ENCODE results near the gene PDE6D. TPM values are rescaled to one million over a fixed set of nuclear protein-coding genes. Genes with fewer than 3 reads are reported as not detected.

PDE6D gene
- total and polyA plus RNA-seq, 2 of the 13 experiments (the other 11 are each of a cell fraction or from before 2014, with no cell fraction given), result 14.1 to 23.2 TPM

DNA sequence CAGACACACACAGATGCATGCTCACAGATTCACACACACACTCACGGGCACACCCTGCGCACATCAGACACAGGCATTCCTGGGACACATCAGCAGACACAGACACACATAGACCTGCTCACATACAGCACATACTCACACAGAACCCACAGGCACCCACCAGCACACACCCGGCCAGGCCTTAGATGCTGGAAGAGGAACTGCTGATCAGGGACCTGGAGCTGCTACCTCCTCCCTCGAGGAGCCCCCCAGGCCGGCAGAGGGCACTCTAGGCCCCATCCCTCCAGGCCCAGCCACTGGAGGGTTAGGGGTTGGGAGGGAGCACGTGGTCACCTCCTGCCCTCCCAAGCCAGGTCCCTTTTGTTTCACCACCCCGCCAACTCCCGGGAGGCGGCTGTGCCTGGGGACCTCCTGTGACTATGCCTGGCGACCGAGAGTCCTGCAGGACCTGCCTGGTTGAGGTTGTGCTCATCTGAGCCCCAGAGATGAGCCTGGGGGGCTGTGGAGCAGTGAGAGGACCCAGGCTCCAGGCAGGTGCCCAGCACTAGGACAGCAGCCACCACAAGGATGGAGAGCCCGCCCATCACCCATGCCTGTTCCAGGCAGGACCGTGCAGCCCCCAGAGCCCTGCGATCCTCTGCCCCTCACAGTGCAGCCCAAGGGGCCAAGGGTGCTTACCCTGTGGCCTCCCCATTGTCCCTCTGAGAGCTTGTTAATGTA lies 93.8 kb downstream of the PDE6D start:
- Histone ChIP-seq H3K27me3 (ENCODE audit: control insufficient read depth in 1 of 2, insufficient read depth in 2 of 2, low read length in 2 of 2) (peaks cover 4 to 25% of the 10 kb centered on the region in 2 experiments; a peak in 3 of 5 replicates), H3K79me2 (ENCODE audit: insufficient read depth, low read length) (no peaks in the 10 kb centered on the region), H3K4me1 (ENCODE audit: insufficient read depth, low read length) (peaks cover 53% of the 10 kb centered on the region), H3K4me3 (replicated peaks in 1 of 3; ENCODE audit: insufficient read depth in 1 of 3, low read depth in 2 of 3, low read length in 3 of 3) (peak overlapping the region in 2 of 3 experiments; percentile 18 to 55; a peak in 2 of 6 replicates), H3K9me3 (ENCODE audit: low read length) (no peaks in the 10 kb centered on the region), H3K9ac (ENCODE audit: insufficient read depth, low read depth, low read length) (0 out of 2 replicates have a peak overlapping the region, but pooled peaks have one; percentile 18), H3K4me2 (ENCODE audit: low read depth, low read length) (peak overlapping the region; percentile 71), H2AFZ (ENCODE audit: low read length) (no peak overlapping the region), H3K27ac (ENCODE audit: extremely low read length, insufficient read depth, low read length) (no peak overlapping the region), H4K20me1 (ENCODE audit: insufficient read depth, low read length) (no peaks in the 10 kb centered on the region), H3K36me3 (replicated peaks in 1 of 2; ENCODE audit: control insufficient read depth in 1 of 2, insufficient read depth in 2 of 2, low read length in 2 of 2) (no peaks in the 10 kb centered on the region)
- in situ Hi-C loops (cut with HindIII; ENCODE audit: extremely low pct_ligation_motif_present, low pct_unique_long_range_greater_than_20kb) (no loop called here), intact Hi-C loops (cut with micrococcal nuclease; ENCODE audit: unreplicated experiment) (loop anchor here (2.0 kb wide), 1 partner anchor 28 kb away; no protein-coding TSS in a partner anchor)
- POLR2A ChIA-PET, result interaction anchor here (1.0 to 5.3 kb wide), 11 partner anchors 9 to 223 kb away, joined by 3 to 44 read pairs (median 10); partner anchors contain the start of genes NCL and PTMA
- peak; percentile 85 for ATAC-seq
- DNase-seq (ENCODE audit: low spot score), result peak; percentile 81
- 11% methylated on average over 11 of the region's 14 CpGs for WGBS (ENCODE audit: low lambda C conversion rate)
- TSS peak; percentile 66 for BruUV-seq (replicated peaks)
- peak; percentile 94 for FAIRE-seq
- CTCF ChIA-PET (ENCODE audit: low intra/inter-chr PET ratio, low total read pairs), result interaction anchor here (1.9 to 4.1 kb wide), 2 partner anchors 23 to 28 kb away, joined by 8 to 59 read pairs; no protein-coding TSS in a partner anchor
- TF ChIP-seq, protein P1, sequence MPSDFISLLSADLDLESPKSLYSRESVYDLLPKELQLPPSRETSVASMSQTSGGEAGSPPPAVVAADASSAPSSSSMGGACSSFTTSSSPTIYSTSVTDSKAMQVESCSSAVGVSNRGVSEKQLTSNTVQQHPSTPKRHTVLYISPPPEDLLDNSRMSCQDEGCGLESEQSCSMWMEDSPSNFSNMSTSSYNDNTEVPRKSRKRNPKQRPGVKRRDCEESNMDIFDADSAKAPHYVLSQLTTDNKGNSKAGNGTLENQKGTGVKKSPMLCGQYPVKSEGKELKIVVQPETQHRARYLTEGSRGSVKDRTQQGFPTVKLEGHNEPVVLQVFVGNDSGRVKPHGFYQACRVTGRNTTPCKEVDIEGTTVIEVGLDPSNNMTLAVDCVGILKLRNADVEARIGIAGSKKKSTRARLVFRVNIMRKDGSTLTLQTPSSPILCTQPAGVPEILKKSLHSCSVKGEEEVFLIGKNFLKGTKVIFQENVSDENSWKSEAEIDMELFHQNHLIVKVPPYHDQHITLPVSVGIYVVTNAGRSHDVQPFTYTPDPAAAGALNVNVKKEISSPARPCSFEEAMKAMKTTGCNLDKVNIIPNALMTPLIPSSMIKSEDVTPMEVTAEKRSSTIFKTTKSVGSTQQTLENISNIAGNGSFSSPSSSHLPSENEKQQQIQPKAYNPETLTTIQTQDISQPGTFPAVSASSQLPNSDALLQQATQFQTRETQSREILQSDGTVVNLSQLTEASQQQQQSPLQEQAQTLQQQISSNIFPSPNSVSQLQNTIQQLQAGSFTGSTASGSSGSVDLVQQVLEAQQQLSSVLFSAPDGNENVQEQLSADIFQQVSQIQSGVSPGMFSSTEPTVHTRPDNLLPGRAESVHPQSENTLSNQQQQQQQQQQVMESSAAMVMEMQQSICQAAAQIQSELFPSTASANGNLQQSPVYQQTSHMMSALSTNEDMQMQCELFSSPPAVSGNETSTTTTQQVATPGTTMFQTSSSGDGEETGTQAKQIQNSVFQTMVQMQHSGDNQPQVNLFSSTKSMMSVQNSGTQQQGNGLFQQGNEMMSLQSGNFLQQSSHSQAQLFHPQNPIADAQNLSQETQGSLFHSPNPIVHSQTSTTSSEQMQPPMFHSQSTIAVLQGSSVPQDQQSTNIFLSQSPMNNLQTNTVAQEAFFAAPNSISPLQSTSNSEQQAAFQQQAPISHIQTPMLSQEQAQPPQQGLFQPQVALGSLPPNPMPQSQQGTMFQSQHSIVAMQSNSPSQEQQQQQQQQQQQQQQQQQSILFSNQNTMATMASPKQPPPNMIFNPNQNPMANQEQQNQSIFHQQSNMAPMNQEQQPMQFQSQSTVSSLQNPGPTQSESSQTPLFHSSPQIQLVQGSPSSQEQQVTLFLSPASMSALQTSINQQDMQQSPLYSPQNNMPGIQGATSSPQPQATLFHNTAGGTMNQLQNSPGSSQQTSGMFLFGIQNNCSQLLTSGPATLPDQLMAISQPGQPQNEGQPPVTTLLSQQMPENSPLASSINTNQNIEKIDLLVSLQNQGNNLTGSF (CRISPR knock-in tag; IDR thresholded peaks at IDR 0.05), result no peak
- peak; percentile 85; the same call in 2 of the 3 replicates for TF ChIP-seq MXI1 (IDR thresholded peaks at IDR 0.05; ENCODE audit: borderline replicate concordance, low read depth, low read length)
- peak; percentile 71; the same call in 1 of the 2 replicates for TF ChIP-seq TSC22D2 (CRISPR knock-in tag; IDR thresholded peaks at IDR 0.05; ENCODE audit: borderline replicate concordance)
- no peak for TF ChIP-seq ZNF20 (CRISPR knock-in tag; IDR thresholded peaks at IDR 0.05)
- TF ChIP-seq ZNF550 (CRISPR knock-in tag; IDR thresholded peaks at IDR 0.05; ENCODE audit: borderline replicate concordance), result no peak
- TF ChIP-seq NBN (conservative IDR thresholded peaks at IDR 0.05), result no peak
- no peak for TF ChIP-seq PLRG1 (conservative IDR thresholded peaks at IDR 0.05)
- peak; percentile 55; the same call in 1 of the 2 replicates for TF ChIP-seq RCOR2 (CRISPR knock-in tag; IDR thresholded peaks at IDR 0.05)
- TF ChIP-seq NFIC (IDR thresholded peaks at IDR 0.05; ENCODE audit: low read length), result no peak
- peak; percentile 63 for TF ChIP-seq RXRB (CRISPR knock-in tag; IDR thresholded peaks at IDR 0.05; ENCODE audit: borderline replicate concordance)
- TF ChIP-seq, protein P2, sequence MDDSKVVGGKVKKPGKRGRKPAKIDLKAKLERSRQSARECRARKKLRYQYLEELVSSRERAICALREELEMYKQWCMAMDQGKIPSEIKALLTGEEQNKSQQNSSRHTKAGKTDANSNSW (CRISPR knock-in tag; IDR thresholded peaks at IDR 0.05; ENCODE audit: borderline replicate concordance), result peak; percentile 81; the same call in 1 of the 2 replicates
- TF ChIP-seq ZBTB8A (CRISPR knock-in tag; IDR thresholded peaks at IDR 0.05; ENCODE audit: borderline replicate concordance, low read depth), result no peak
- TF ChIP-seq, protein P3, sequence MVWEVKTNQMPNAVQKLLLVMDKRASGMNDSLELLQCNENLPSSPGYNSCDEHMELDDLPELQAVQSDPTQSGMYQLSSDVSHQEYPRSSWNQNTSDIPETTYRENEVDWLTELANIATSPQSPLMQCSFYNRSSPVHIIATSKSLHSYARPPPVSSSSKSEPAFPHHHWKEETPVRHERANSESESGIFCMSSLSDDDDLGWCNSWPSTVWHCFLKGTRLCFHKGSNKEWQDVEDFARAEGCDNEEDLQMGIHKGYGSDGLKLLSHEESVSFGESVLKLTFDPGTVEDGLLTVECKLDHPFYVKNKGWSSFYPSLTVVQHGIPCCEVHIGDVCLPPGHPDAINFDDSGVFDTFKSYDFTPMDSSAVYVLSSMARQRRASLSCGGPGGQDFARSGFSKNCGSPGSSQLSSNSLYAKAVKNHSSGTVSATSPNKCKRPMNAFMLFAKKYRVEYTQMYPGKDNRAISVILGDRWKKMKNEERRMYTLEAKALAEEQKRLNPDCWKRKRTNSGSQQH (CRISPR knock-in tag; IDR thresholded peaks at IDR 0.05; ENCODE audit: low read depth), result peak; percentile 89
- no peak; the same call in 1 of the 2 replicates for TF ChIP-seq ZNF225 (CRISPR knock-in tag; IDR thresholded peaks at IDR 0.05)
- TF ChIP-seq, protein P4, sequence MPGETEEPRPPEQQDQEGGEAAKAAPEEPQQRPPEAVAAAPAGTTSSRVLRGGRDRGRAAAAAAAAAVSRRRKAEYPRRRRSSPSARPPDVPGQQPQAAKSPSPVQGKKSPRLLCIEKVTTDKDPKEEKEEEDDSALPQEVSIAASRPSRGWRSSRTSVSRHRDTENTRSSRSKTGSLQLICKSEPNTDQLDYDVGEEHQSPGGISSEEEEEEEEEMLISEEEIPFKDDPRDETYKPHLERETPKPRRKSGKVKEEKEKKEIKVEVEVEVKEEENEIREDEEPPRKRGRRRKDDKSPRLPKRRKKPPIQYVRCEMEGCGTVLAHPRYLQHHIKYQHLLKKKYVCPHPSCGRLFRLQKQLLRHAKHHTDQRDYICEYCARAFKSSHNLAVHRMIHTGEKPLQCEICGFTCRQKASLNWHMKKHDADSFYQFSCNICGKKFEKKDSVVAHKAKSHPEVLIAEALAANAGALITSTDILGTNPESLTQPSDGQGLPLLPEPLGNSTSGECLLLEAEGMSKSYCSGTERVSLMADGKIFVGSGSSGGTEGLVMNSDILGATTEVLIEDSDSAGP (CRISPR knock-in tag; IDR thresholded peaks at IDR 0.05; ENCODE audit: borderline replicate concordance), result peak; percentile 90
